Fibroblast of skin of back (primary cell): ENCODE measurements around the gene YEATS2.
A peak's percentile ranks its signal among the peaks of the same experiment; 100 is the strongest.
"Not testable (repeated sequence)": the region's sequence is repeated elsewhere in the genome, so short reads cannot be mapped to it uniquely, and the experiment has no call there.

Experiments used
- DNase-seq: peaks from one replicate; pipeline ENCODE4 v3.0.0-alpha.2; 2013

The YEATS2 gene

GRCh38 chr3:183714622-183715021 is 17.0 kb downstream of the YEATS2 start:
- no peak for DNase-seq

GRCh38 chr3:183718012-183718411 is 20.4 kb downstream of the YEATS2 start:
- DNase-seq = no peak

GRCh38 chr3:183725387-183725786 is 27.8 kb downstream of the YEATS2 start:
- DNase-seq = no peak

GRCh38 chr3:183728204-183728603 is 30.6 kb downstream of the YEATS2 start:
- no peak for DNase-seq

- no peak for DNase-seq
Observed at GRCh38 chr3:183730361-183730760, 32.8 kb downstream of the YEATS2 start.

GRCh38 chr3:183731611-183732010 is 34.0 kb downstream of the YEATS2 start:
- DNase-seq = no peak

GRCh38 chr3:183733553-183733952 is 36.0 kb downstream of the YEATS2 start:
- DNase-seq = no peak

- DNase-seq = peak; percentile 12
Observed at GRCh38 chr3:183734750-183735494, 37.3 kb downstream of the YEATS2 start.

GRCh38 chr3:183737116-183737515 is 39.5 kb downstream of the YEATS2 start:
- no peak for DNase-seq

GRCh38 chr3:183740154-183740553 is 42.6 kb downstream of the YEATS2 start:
- not testable (repeated sequence) for DNase-seq

- DNase-seq = no peak
Observed at GRCh38 chr3:183743231-183743630, 45.6 kb downstream of the YEATS2 start.

GRCh38 chr3:183745300-183746098 is 47.9 kb downstream of the YEATS2 start:
- peak; percentile 75 for DNase-seq

GRCh38 chr3:183754052-183754451 is 56.5 kb downstream of the YEATS2 start:
- DNase-seq = no peak

- DNase-seq = no peak
Observed at GRCh38 chr3:183762304-183762703, 64.7 kb downstream of the YEATS2 start.

GRCh38 chr3:183764847-183765731 is 67.5 kb downstream of the YEATS2 start:
- peak; percentile 32 for DNase-seq

- DNase-seq = no peak
Observed at GRCh38 chr3:183766107-183766506, 68.5 kb downstream of the YEATS2 start.

- DNase-seq = peak; percentile 68
Observed at GRCh38 chr3:183766745-183767606, 69.4 kb downstream of the YEATS2 start.

GRCh38 chr3:183768114-183768513 is 70.5 kb downstream of the YEATS2 start:
- DNase-seq = no peak

GRCh38 chr3:183769453-183769852 is 71.9 kb downstream of the YEATS2 start:
- DNase-seq = no peak

- peak; percentile 40 for DNase-seq
Observed at GRCh38 chr3:183774631-183775030, 77.0 kb downstream of the YEATS2 start.

- DNase-seq = no peak
Observed at GRCh38 chr3:183775781-183776180, 78.2 kb downstream of the YEATS2 start.

- not testable (repeated sequence) for DNase-seq
Observed at GRCh38 chr3:183776451-183776850, 78.9 kb downstream of the YEATS2 start.
